HG03108 (cell line): ENCODE measurements around the gene NUCB1.
A peak's percentile ranks its signal among the peaks of the same experiment; 100 is the strongest.

Experiments used
- ATAC-seq: cut with Tn5 transposase; IDR thresholded peaks from one replicate; pipeline ENCODE4 v1.9.1; 2021; ENCODE audit warnings: moderate library complexity; ENCODE audit not compliant: unreplicated experiment

The NUCB1 gene

GRCh38 chr19:48933382-48933932 is 33.3 kb downstream of the NUCB1 start, which contains the start of gene DHDH:
DHDH (plus strand) TSS chr19:48933699; CDS start chr19:48933722, 23 bp downstream.
- peak; percentile 82 for ATAC-seq

GRCh38 chr19:48934837-48935236 is 34.7 kb downstream of the NUCB1 start:
- ATAC-seq: no peak

- ATAC-seq: no peak
These were observed 35.8 kb downstream of the NUCB1 start for GRCh38 chr19:48935864-48936263.

GRCh38 chr19:48938256-48938655 is 38.1 kb downstream of the NUCB1 start:
- no peak for ATAC-seq

- ATAC-seq: no peak
These were observed 40.8 kb downstream of the NUCB1 start for GRCh38 chr19:48940902-48941301.

GRCh38 chr19:48943081-48943480 is 43.0 kb downstream of the NUCB1 start:
- ATAC-seq: no peak

GRCh38 chr19:48945415-48945814 is 45.3 kb downstream of the NUCB1 start:
- ATAC-seq: no peak

GRCh38 chr19:48945817-48946216 is 45.7 kb downstream of the NUCB1 start:
- ATAC-seq: no peak

- ATAC-seq: no peak
These were observed 46.5 kb downstream of the NUCB1 start for GRCh38 chr19:48946463-48947257.

GRCh38 chr19:48947258-48947542 is 47.1 kb downstream of the NUCB1 start:
- ATAC-seq: no peak

- ATAC-seq: no peak
These were observed 50.0 kb downstream of the NUCB1 start for GRCh38 chr19:48950159-48950558.

GRCh38 chr19:48950830-48951519 is 50.9 kb downstream of the NUCB1 start:
- no peak for ATAC-seq

- ATAC-seq: no peak
These were observed 53.0 kb downstream of the NUCB1 start for GRCh38 chr19:48953141-48953540.

GRCh38 chr19:48953990-48954594 is 54.0 kb downstream of the NUCB1 start:
- ATAC-seq: no peak

GRCh38 chr19:48954595-48955307 is 54.6 kb downstream of the NUCB1 start, which contains the start of gene BAX:
BAX (plus strand) TSS chr19:48954875; CDS start chr19:48954929, 54 bp downstream.
- ATAC-seq: peak; percentile 83

GRCh38 chr19:48955308-48955958 is 55.3 kb downstream of the NUCB1 start:
- no peak for ATAC-seq

- no peak for ATAC-seq
These were observed 57.9 kb downstream of the NUCB1 start for GRCh38 chr19:48958006-48958405.

GRCh38 chr19:48959341-48960239 is 59.5 kb downstream of the NUCB1 start:
- no peak for ATAC-seq

- ATAC-seq: no peak
These were observed 61.0 kb downstream of the NUCB1 start for GRCh38 chr19:48961051-48961649.
